Heart right ventricle (tissue), 16 donors: ENCODE results near the gene HSPA12B. TPM values are rescaled to one million over a fixed set of nuclear protein-coding genes. Genes with fewer than 3 reads are reported as not detected.

Experiments used
- ATAC-seq, 8 donors: fragments of 200-7000 bp; cut with Tn5 transposase; one replicate each; pipeline ENCODE4 v1.9.1; 2020; ENCODE audit warnings: mild to moderate bottlenecking in 8 of 8, moderate library complexity in 8 of 8, moderate number of reproducible peaks in 1 of 8
- DNase-seq, 2 donors: peaks; one replicate each; pipeline ENCODE4 v3.0.0-alpha.2; 2020
- H3K27ac ChIP-seq, 10 donors: fragments of 200-600 bp; sonication (generic) in 2 of 10; one replicate each; pipeline versions ENCODE4 v1.5.0 to v1.8.0; 2020 to 2022; ENCODE audit warnings: mild to moderate bottlenecking in 3 of 10
- H3K27me3 ChIP-seq, 7 donors: fragments of 200-600 bp; one replicate each; pipeline ENCODE4 v1.8.0; 2021 to 2022; ENCODE audit warnings: mild to moderate bottlenecking in 2 of 7
- H3K36me3 ChIP-seq, 9 donors: fragments of 200-600 bp; sonication (generic) in 1 of 9; one replicate each; pipeline versions ENCODE4 v1.5.0 to v1.8.0; 2020 to 2022; ENCODE audit warnings: mild to moderate bottlenecking in 2 of 9
- H3K4me1 ChIP-seq, 9 donors: fragments of 200-600 bp; sonication (generic) in 1 of 9; one replicate each; pipeline versions ENCODE4 v1.5.0 to v1.8.0; 2020 to 2022; ENCODE audit warnings: mild to moderate bottlenecking in 4 of 9
- H3K4me3 ChIP-seq, 10 donors: fragments of 200-600 bp; sonication (generic) in 2 of 10; one replicate each; pipeline versions ENCODE4 v1.5.0 to v1.8.0; 2020 to 2022; ENCODE audit warnings: mild to moderate bottlenecking in 7 of 10, moderate library complexity in 2 of 10
- H3K9me3 ChIP-seq, 11 donors: fragments of 200-600 bp in 10 of 11; sonication (generic) in 2 of 11; one replicate each; pipeline versions ENCODE4 v1.5.0 to v1.8.0; 2013 to 2022; ENCODE audit warnings: mild to moderate bottlenecking in 2 of 11, control low read depth in 1 of 11, moderate library complexity in 1 of 11
- WGBS, 2 donors: extraction: QIAGEN DNeasy Blood & Tissue Kit; methylation state at CpG; one replicate each; pipeline ENCODE4 v1.1.7; 2013; ENCODE audit warnings: inconsistent platforms in 1 of 2; 5-methylcytosine and 5-hydroxymethylcytosine counted together
- intact Hi-C, 10 donors: fragments of 100-400 bp; cut with DNase I; formaldehyde crosslinking; loops; one replicate each; pipeline versions ENCODE4 v1.11.1 to v1.14.2; 2022
- polyA plus RNA-seq, 2 donors: library from polyadenylated mRNA; stranded (reverse); fragments of 200-250 nt; gene quantifications; one replicate each; pipeline ENCODE4 v1.2.3, GENCODE V29; 2013
- total RNA-seq, 10 donors: library from RNA; stranded (reverse); fragmentation: NEBNext Ultra II Directional in 3 of 10; extraction: Animal tissue kit (Norgen Biotek cat#: 25700) in 3 of 10; gene quantifications; one replicate each; pipeline versions ENCODE4 v1.2.1 to v1.2.4, GENCODE V29; 2021 to 2023
- TF ChIP-seq, protein P1 (sequence below), 9 donors: fragments of 200-600 bp; sonication (generic) in 2 of 9; IDR thresholded peaks; one replicate each; pipeline versions ENCODE4 v1.5.0 to v1.8.0; 2021 to 2022; ENCODE audit warnings: antibody characterized with exemption in 9 of 9, mild to moderate bottlenecking in 5 of 9, moderate library complexity in 1 of 9
- donor health status: Arrhythmogenic right ventricular cardiomyopathy.
- donor health status: ischemic (EF 13 %, LVEDD 7.1; RV severe dilation, severe dysfunction).
- donor health status: healthy with polysubstance abuse.
- donor health status: DM: no; HTN: yes; CAD: no.
- donor health status: DM: no; HTN: no; CAD: no.
- donor health status: ischemic (EF 25% LVEDD 6.9; RV normal size, moderate dysfunction).
- donor health status: ischemic (EF 25% LVEDD 5.7; RV mildly dilated, moderate dysfunction).
- donor health status: healthy.
- donor health status: DM: yes; HTN: yes; CAD: no.
- donor health status: Ischemic cardiomyopathy.
- donor health status: ischemic (EF 35%, LVEDD 5.7; RV mildly dilated, moderate dysfunction).
- donor health status: nonischemic (EF 11% LVEDD 7.7; RV severe dilation, severe dysfunction).
- donor health status: DM: yes; HTN: yes; CAD: no.
- donor health status: PGD.
- donor health status: ischemic (EF 29% LVEDD 5.4; RV normal size, mild dysfunction).
- donor health status: nonischemic (EF 23%, LVEDD 6.1; RV moderate dilation, normal function).

Gene HSPA12B
- total and polyA plus RNA-seq, 12 donors = 8.4 to 26.5 (median 13.0) TPM

GRCh38 chr20:3754276-3754630, 21.8 kb downstream of the HSPA12B start:
- WGBS, 2 donors = 85 to 88% methylated on average over 16 of the region's 16 CpGs
- Histone ChIP-seq H3K4me1 (peaks cover 0 to 69% (median 23%) of the 10 kb centered on the region in 9 donors), H3K4me3 (no peak overlapping the region), H3K36me3 (peaks cover 0 to 59% (median 0%) of the 10 kb centered on the region in 9 donors), H3K9me3 (no peaks in the 10 kb centered on the region), H3K27me3 (peaks cover 0 to 21% (median 9%) of the 10 kb centered on the region in 7 donors), H3K27ac (peak overlapping the region in 3 of 10 donors; percentile 16 to 48 (median 26))
- DNase-seq = no peak
- intact Hi-C loops = loop anchor here in 4 of 10 donors (5.0 to 10.0 kb wide), 2 partner anchors 37 to 79 kb away; no protein-coding TSS in a partner anchor
- ATAC-seq = no peak
- TF ChIP-seq, protein P1, sequence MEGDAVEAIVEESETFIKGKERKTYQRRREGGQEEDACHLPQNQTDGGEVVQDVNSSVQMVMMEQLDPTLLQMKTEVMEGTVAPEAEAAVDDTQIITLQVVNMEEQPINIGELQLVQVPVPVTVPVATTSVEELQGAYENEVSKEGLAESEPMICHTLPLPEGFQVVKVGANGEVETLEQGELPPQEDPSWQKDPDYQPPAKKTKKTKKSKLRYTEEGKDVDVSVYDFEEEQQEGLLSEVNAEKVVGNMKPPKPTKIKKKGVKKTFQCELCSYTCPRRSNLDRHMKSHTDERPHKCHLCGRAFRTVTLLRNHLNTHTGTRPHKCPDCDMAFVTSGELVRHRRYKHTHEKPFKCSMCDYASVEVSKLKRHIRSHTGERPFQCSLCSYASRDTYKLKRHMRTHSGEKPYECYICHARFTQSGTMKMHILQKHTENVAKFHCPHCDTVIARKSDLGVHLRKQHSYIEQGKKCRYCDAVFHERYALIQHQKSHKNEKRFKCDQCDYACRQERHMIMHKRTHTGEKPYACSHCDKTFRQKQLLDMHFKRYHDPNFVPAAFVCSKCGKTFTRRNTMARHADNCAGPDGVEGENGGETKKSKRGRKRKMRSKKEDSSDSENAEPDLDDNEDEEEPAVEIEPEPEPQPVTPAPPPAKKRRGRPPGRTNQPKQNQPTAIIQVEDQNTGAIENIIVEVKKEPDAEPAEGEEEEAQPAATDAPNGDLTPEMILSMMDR (IDR thresholded peaks at IDR 0.05) = no peak

- DNase-seq (no peak), ATAC-seq (no peak)
- Histone ChIP-seq H3K27ac (no peak overlapping the region), H3K9me3 (no peaks in the 10 kb centered on the region), H3K4me1 (peaks cover 0 to 64% (median 21%) of the 10 kb centered on the region in 9 donors), H3K4me3 (no peak overlapping the region), H3K27me3 (peaks cover 0 to 13% (median 8%) of the 10 kb centered on the region in 7 donors), H3K36me3 (peaks cover 0 to 55% (median 0%) of the 10 kb centered on the region in 9 donors)
- WGBS, 2 donors = 83 to 92% methylated on average over 7 of the region's 7 CpGs
- intact Hi-C loops = loop anchor here in 1 of 10 donors (10.0 kb wide), 1 partner anchor 80 kb away; no protein-coding TSS in a partner anchor
- TF ChIP-seq, protein P1 (IDR thresholded peaks at IDR 0.05) = no peak
Measured at GRCh38 chr20:3755269-3755668, 22.8 kb downstream of the HSPA12B start.

DNA sequence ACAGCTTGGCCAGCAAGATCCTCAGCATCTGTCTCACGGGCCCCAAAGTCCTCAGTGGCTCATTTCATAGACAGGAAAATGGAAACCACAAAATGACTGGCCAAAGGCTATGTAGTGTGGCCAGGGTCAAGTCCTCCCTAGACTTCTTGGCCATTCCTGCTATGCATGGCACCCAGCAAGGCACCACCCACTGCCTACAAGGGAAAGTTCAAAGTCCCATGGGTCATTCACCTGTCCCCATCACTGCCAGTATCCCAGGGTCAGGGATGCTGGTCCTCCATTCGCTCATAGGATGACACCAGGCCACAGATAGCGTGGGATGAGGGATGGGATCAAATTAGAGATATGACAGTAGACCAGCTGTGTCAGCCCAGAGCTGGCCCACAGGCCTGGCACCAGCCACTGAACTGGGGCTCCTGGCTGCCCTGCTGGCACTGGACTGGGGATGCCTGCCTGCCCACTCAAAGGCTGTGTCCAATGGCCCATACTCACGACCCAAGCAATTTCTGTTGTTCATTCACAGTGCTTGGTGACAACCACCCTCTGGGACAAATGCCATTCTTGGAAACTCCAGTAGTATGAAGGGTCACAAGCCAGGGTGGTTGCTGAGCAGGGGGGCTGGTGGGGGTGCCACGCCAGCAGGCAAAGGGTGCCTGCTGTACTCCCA, 23.5 kb downstream of the HSPA12B start:
- TF ChIP-seq, protein P1 (IDR thresholded peaks at IDR 0.05) = no peak
- no peaks in the 10 kb centered on the region for H3K9me3 ChIP-seq
- ATAC-seq (no peak), DNase-seq (no peak)
- H3K36me3 ChIP-seq = peaks cover 0 to 48% (median 0%) of the 10 kb centered on the region in 9 donors
- intact Hi-C loops = loop anchor here in 1 of 10 donors (10.0 kb wide), 1 partner anchor 81 kb away; no protein-coding TSS in a partner anchor
- peaks cover 0 to 64% (median 21%) of the 10 kb centered on the region in 9 donors for H3K4me1 ChIP-seq
- H3K27ac ChIP-seq = peak overlapping the region in 2 of 10 donors; percentile 50 to 67
- no peak overlapping the region for H3K4me3 ChIP-seq
- H3K27me3 ChIP-seq = peaks cover 0 to 8% (median 1%) of the 10 kb centered on the region in 7 donors
- WGBS, 2 donors = 81 to 85% methylated on average over 4 to 5 of the region's 5 CpGs

DNA sequence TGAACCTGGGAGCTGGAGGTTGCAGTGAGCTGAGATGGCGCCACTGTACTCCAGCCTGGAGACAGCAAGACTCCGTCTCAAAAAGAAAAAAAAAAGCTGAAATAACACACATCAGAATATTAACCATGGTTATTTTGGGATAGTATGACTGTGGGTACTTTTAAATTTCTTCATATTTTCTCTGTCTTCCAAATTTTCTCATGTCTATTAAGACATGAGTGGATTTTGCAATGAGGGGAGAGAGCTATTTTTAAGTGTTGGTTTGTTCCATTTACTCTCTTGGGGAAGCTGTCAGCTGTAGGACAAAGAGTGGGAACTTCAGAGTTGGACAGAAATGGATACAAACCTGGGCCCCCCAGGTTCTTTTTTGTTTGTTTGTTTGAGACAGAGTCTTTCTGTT, 24.8 kb downstream of the HSPA12B start:
- TF ChIP-seq, protein P1 (IDR thresholded peaks at IDR 0.05) = no peak
- H3K27me3 ChIP-seq = no peaks in the 10 kb centered on the region
- DNase-seq (no peak), ATAC-seq (peak in 1 of 8 donors; percentile 4)
- H3K4me3 ChIP-seq = no peak overlapping the region
- no peaks in the 10 kb centered on the region for H3K9me3 ChIP-seq
- intact Hi-C loops = loop anchor here in 1 of 10 donors (10.0 kb wide), 1 partner anchor 82 kb away; no protein-coding TSS in a partner anchor
- H3K4me1 ChIP-seq = peaks cover 0 to 51% (median 13%) of the 10 kb centered on the region in 9 donors
- 75 to 83% methylated on average over 2 of the region's 2 CpGs for WGBS, 2 donors
- H3K36me3 ChIP-seq = peaks cover 0 to 36% (median 0%) of the 10 kb centered on the region in 9 donors
- peak overlapping the region in 7 of 10 donors; percentile 27 to 67 (median 60) for H3K27ac ChIP-seq
